Glutamatergic neuron (in vitro differentiated cells): ENCODE measurements around the gene HIP1R. TPM values are rescaled to one million over a fixed set of nuclear protein-coding genes. Genes with fewer than 3 reads are reported as not detected.

Experiments
- DNase-seq: peaks from one replicate; pipeline ENCODE4 v3.0.0; 2022
- H3K27ac Mint-ChIP-seq: one replicate; pipeline ENCODE4 v1.8.0; 2020; ENCODE audit warnings: mild to moderate bottlenecking, mixed read lengths, inconsistent platforms; ENCODE audit not compliant: unreplicated experiment
- H3K27me3 Mint-ChIP-seq: one replicate; pipeline ENCODE4 v1.8.0; 2020; ENCODE audit warnings: mild to moderate bottlenecking, moderate library complexity, mixed read lengths, inconsistent platforms; ENCODE audit not compliant: unreplicated experiment
- H3K36me3 Mint-ChIP-seq: one replicate; pipeline ENCODE4 v1.8.0; 2020; ENCODE audit warnings: mild to moderate bottlenecking, mixed read lengths, inconsistent platforms; ENCODE audit not compliant: unreplicated experiment
- H3K4me1 Mint-ChIP-seq: one replicate; pipeline ENCODE4 v1.8.0; 2020; ENCODE audit warnings: mild to moderate bottlenecking, low read depth, mixed read lengths, inconsistent platforms; ENCODE audit not compliant: unreplicated experiment
- H3K4me3 Mint-ChIP-seq: one replicate; pipeline ENCODE4 v1.8.0; 2020; ENCODE audit warnings: mild to moderate bottlenecking, mixed read lengths, inconsistent platforms; ENCODE audit not compliant: unreplicated experiment
- H3K9me3 Mint-ChIP-seq: one replicate; pipeline ENCODE4 v1.8.0; 2020; ENCODE audit warnings: mild to moderate bottlenecking, moderate library complexity, mixed read lengths, inconsistent platforms; ENCODE audit not compliant: unreplicated experiment
- CTCF ChIP-seq: fragments of 200-600 bp; sonication (generic); IDR thresholded peaks from one replicate; pipeline ENCODE4 v1.5.0; 2021; ENCODE audit not compliant: partially characterized antibody, unreplicated experiment
- total RNA-seq: library from RNA; stranded (reverse); fragmentation: NEBNext Ultra II Directional; extraction: Animal tissue kit (Norgen Biotek cat#: 25700); gene quantifications from one replicate; pipeline ENCODE4 v1.2.1, GENCODE V29; 2021; ENCODE audit not compliant: unreplicated experiment

The HIP1R gene
- total RNA-seq, 1 donor from 2014 or later, result 19.3 TPM

- no peaks in the 10 kb centered on the region for H3K27me3 Mint-ChIP-seq
- no peak overlapping the region for H3K4me3 Mint-ChIP-seq
- no peak overlapping the region for H3K27ac Mint-ChIP-seq
- DNase-seq, result no peak
- no peaks in the 10 kb centered on the region for H3K36me3 Mint-ChIP-seq
- peaks cover 2% of the 10 kb centered on the region for H3K9me3 Mint-ChIP-seq
- H3K4me1 Mint-ChIP-seq, result peaks cover 3% of the 10 kb centered on the region
- no peak for TF ChIP-seq CTCF
These were observed 73.7 kb downstream of the HIP1R start for GRCh38 chr12:122908915-122909314.

GRCh38 chr12:122909442-122910288 is 74.4 kb downstream of the HIP1R start:
- no peak for DNase-seq
- Mint-ChIP-seq H3K36me3 (no peaks in the 10 kb centered on the region), H3K4me3 (no peak overlapping the region), H3K9me3 (peaks cover 5% of the 10 kb centered on the region), H3K4me1 (peaks cover 3% of the 10 kb centered on the region), H3K27ac (no peak overlapping the region), H3K27me3 (no peaks in the 10 kb centered on the region)
- TF ChIP-seq CTCF, result no peak

Other genes starting within 250 kb of the HIP1R start
- not detected for gene HCAR2, start 132.1 kb upstream of the HIP1R start, total RNA-seq
- not detected for gene HCAR3, start 118.6 kb upstream of the HIP1R start, total RNA-seq
- gene HCAR1, start 104.6 kb upstream of the HIP1R start, total RNA-seq, result not detected
- gene DENR, start 82.6 kb upstream of the HIP1R start, total RNA-seq, result 42.7 TPM
- 0.78 TPM for gene CCDC62, start 60.9 kb upstream of the HIP1R start, total RNA-seq
- gene VPS37B, start 60.7 kb downstream of the HIP1R start, total RNA-seq, result 19.7 TPM
- 8.8 TPM for gene ABCB9, start 131.0 kb downstream of the HIP1R start, total RNA-seq
- 15.3 TPM for gene OGFOD2, start 139.8 kb downstream of the HIP1R start, total RNA-seq
- 122 TPM for gene ARL6IP4, start 145.2 kb downstream of the HIP1R start, total RNA-seq